Measurements from ENCODE around the gene CCL2.
"Not testable (repeated sequence)": the region's sequence is repeated elsewhere in the genome, so short reads cannot be mapped to it uniquely, and the experiment has no call there.

The CCL2 gene

GRCh38 chr17:34254651-34255380, at the start of gene CCL2:
Gene CCL2, plus strand, starts transcription at chr17:34255285. Its CDS starts 65 bp downstream, at chr17:34255350.
- peak; percentile 80 for DNase-seq (ENCODE audit: low spot score)

GRCh38 chr17:34205401-34205800, 49.7 kb upstream of the CCL2 start:
- no peak for DNase-seq (ENCODE audit: low spot score)

- DNase-seq (ENCODE audit: low spot score) = no peak
These were observed 48.5 kb upstream of the CCL2 start for GRCh38 chr17:34206569-34206968.

GRCh38 chr17:34207572-34207971, 47.5 kb upstream of the CCL2 start:
- no peak for DNase-seq (ENCODE audit: low spot score)

- no peak for DNase-seq (ENCODE audit: low spot score)
These were observed 36.3 kb upstream of the CCL2 start for GRCh38 chr17:34218748-34219147.

- DNase-seq (ENCODE audit: low spot score) = no peak
These were observed 35.7 kb upstream of the CCL2 start for GRCh38 chr17:34219405-34219804.

- no peak for DNase-seq (ENCODE audit: low spot score)
These were observed 34.9 kb upstream of the CCL2 start for GRCh38 chr17:34220045-34220751.

- DNase-seq (ENCODE audit: low spot score) = no peak
These were observed 34.2 kb upstream of the CCL2 start for GRCh38 chr17:34220752-34221395.

- no peak for DNase-seq (ENCODE audit: low spot score)
These were observed 33.7 kb upstream of the CCL2 start for GRCh38 chr17:34221411-34221810.

GRCh38 chr17:34222722-34223497, 32.2 kb upstream of the CCL2 start:
- DNase-seq (ENCODE audit: low spot score) = no peak

GRCh38 chr17:34225046-34225445, 30.0 kb upstream of the CCL2 start:
- DNase-seq (ENCODE audit: low spot score) = no peak

- no peak for DNase-seq (ENCODE audit: low spot score)
These were observed 28.9 kb upstream of the CCL2 start for GRCh38 chr17:34226011-34226743.

- no peak for DNase-seq (ENCODE audit: low spot score)
These were observed 28.4 kb upstream of the CCL2 start for GRCh38 chr17:34226744-34227034.

GRCh38 chr17:34227293-34227692, 27.8 kb upstream of the CCL2 start:
- DNase-seq (ENCODE audit: low spot score) = not testable (repeated sequence)

- no peak for DNase-seq (ENCODE audit: low spot score)
These were observed 27.4 kb upstream of the CCL2 start for GRCh38 chr17:34227707-34228106.

GRCh38 chr17:34228781-34229180, 26.3 kb upstream of the CCL2 start:
- DNase-seq (ENCODE audit: low spot score) = no peak

- no peak for DNase-seq (ENCODE audit: low spot score)
These were observed 24.7 kb upstream of the CCL2 start for GRCh38 chr17:34230342-34230741.

GRCh38 chr17:34234616-34235015, 20.5 kb upstream of the CCL2 start:
- no peak for DNase-seq (ENCODE audit: low spot score)

GRCh38 chr17:34235389-34236028, 19.6 kb upstream of the CCL2 start:
- no peak for DNase-seq (ENCODE audit: low spot score)

- no peak for DNase-seq (ENCODE audit: low spot score)
These were observed 18.7 kb upstream of the CCL2 start for GRCh38 chr17:34236281-34236892.

GRCh38 chr17:34237458-34237857, 17.6 kb upstream of the CCL2 start:
- DNase-seq (ENCODE audit: low spot score) = no peak

Data from Ammon's horn (tissue), 1 donor.